ENCODE results near the gene SCAMP1. TPM values are rescaled to one million over a fixed set of nuclear protein-coding genes. Genes with fewer than 3 reads are reported as not detected.
A peak's percentile ranks its signal among the peaks of the same experiment; 100 is the strongest.
"Not testable (repeated sequence)": the region's sequence is repeated elsewhere in the genome, so short reads cannot be mapped to it uniquely, and the experiment has no call there.

SCAMP1 gene
- total RNA-seq: 28.3 TPM

GRCh38 chr5:78359831-78360673 lies at the start of gene SCAMP1:
TSS of gene SCAMP1 (plus strand) at chr5:78360617. CDS start at chr5:78360672, 55 bp downstream.
- DNase-seq (ENCODE audit: low read depth in 2 of 3, low spot score in 2 of 3): peak; percentile 84 to 95 (median 93)

DNA sequence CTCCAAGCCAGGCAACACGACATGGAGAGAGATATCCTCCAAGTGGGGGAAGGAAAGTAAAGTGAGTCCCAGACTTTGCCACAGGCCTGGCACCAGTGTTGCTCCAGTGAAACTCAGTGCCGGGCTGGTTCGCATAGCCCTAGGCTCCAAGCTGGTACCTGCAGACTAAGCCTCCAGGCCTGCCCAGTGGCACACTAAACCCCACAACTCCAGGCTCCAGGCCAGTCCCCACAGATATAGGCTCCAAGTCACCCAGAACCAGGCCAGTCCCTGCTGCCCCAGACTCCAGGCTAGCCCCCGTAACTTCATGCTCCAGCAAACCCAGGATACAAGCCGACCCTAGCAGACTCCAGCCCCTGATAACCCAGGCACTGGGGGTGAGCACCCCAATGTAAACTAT lies 42.9 kb upstream of the SCAMP1 start:
- DNase-seq (ENCODE audit: low read depth in 2 of 3, low spot score in 2 of 3): no peak

- no peak for DNase-seq (ENCODE audit: low read depth in 2 of 3, low spot score in 2 of 3)
These were observed 42.1 kb upstream of the SCAMP1 start for GRCh38 chr5:78318337-78318736.

DNA sequence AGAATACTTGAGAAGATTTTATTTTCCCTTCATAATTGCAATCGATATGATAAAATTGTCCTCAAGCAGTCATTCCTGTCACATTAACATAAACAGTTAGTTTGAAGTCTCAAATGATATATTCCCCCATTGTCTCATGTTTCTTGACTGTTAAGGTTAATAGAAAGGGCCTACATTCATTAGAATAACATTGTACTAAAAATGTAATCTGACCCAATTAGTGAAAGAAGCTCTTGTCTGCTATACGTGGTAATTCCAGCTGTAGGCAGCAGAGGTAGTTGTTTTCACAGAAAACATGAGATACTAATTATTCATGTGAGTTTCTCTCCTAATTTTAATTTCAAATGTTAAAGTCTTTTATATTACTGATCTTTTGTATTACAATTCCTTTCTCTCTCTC lies 40.0 kb upstream of the SCAMP1 start:
- DNase-seq (ENCODE audit: low read depth in 2 of 3, low spot score in 2 of 3): peak in 2 of 3 donors; percentile 10 to 49

- DNase-seq (ENCODE audit: low read depth in 2 of 3, low spot score in 2 of 3): no peak
These were observed 37.2 kb upstream of the SCAMP1 start for GRCh38 chr5:78323241-78323640.

GRCh38 chr5:78326930-78327329 lies 33.5 kb upstream of the SCAMP1 start:
- no peak for DNase-seq (ENCODE audit: low read depth in 2 of 3, low spot score in 2 of 3)

DNA sequence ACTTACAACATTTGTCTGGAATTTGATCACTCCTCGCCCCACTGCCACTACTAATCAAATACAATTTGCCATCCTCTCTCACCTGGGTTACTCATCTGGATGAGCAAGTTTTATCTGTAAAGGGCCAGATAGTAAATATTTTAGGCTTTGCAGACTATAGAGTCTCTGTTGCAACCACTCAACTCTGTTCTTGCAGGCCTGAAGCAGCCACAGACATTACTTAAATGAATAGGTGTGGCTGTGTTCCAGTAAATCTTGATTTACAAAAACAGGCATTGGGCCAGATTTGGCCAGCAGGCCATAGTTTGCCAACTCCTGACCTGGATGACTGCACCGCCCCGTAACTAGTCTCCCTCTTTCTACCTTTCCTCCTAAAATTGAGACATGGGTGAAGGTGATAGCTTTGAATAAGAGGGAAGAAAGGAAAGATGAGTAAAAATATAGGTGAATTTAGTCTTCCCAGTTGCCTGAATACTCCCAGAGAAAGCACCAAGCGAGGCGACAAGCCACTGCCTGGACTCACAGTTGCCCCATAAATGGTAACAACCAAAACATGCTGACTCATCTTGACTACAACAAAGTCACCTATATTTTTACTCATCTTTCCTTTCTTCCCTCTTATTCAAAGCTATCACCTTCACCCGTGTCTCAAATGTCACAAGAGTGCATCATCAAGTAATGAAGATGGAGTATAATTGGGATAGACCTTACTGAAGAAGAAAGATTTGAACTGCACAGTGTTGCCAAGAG lies 32.5 kb upstream of the SCAMP1 start:
- no peak for DNase-seq (ENCODE audit: low read depth in 2 of 3, low spot score in 2 of 3)

GRCh38 chr5:78328585-78329173 lies 31.7 kb upstream of the SCAMP1 start:
- no peak for DNase-seq (ENCODE audit: low read depth in 2 of 3, low spot score in 2 of 3)

- no peak for DNase-seq (ENCODE audit: low read depth in 2 of 3, low spot score in 2 of 3)
These were observed 28.8 kb upstream of the SCAMP1 start for GRCh38 chr5:78331523-78332080.

DNA sequence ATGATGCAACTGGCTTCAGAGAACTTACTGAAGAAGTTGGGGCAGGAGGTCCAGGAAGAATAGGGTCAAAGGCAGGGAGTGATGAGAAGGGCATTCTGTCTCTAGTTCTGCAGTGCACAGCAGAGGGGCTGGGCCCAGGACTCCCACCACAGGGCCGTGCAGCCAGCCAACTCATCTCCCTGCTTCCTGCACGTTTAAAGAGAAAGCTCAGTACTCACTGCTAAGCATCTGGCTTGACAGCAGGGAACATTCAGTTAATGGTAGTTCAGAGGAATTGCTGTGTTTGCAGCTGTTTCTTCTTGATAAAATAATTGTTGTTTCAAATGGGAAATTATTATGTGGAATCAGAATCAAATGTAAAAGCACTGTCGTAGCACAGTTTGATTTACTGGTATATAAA lies 25.6 kb upstream of the SCAMP1 start:
- DNase-seq (ENCODE audit: low read depth in 2 of 3, low spot score in 2 of 3): no peak

GRCh38 chr5:78335976-78336375 lies 24.4 kb upstream of the SCAMP1 start:
- no peak for DNase-seq (ENCODE audit: low read depth in 2 of 3, low spot score in 2 of 3)

DNA sequence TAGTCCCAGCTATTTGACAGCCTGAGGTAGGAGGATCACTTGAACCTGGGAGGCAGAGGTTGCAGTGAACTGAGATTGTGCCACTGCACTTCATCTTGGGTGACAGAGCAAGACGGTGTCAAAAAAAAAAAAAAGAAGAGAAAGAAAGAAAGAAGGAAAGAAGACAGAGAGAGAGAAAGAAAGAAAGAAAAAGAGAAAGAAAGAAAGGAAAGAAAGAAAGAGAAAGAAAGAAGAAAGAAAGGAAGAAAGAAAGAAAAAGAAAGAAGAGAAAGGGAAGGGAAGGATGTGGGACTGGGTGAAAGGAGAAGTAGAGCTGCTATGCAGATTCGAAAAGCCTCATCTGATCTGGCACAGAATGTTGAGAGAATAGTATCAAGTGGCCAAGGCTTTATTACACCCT lies 23.7 kb upstream of the SCAMP1 start:
- DNase-seq (ENCODE audit: low read depth in 2 of 3, low spot score in 2 of 3): no peak

DNA sequence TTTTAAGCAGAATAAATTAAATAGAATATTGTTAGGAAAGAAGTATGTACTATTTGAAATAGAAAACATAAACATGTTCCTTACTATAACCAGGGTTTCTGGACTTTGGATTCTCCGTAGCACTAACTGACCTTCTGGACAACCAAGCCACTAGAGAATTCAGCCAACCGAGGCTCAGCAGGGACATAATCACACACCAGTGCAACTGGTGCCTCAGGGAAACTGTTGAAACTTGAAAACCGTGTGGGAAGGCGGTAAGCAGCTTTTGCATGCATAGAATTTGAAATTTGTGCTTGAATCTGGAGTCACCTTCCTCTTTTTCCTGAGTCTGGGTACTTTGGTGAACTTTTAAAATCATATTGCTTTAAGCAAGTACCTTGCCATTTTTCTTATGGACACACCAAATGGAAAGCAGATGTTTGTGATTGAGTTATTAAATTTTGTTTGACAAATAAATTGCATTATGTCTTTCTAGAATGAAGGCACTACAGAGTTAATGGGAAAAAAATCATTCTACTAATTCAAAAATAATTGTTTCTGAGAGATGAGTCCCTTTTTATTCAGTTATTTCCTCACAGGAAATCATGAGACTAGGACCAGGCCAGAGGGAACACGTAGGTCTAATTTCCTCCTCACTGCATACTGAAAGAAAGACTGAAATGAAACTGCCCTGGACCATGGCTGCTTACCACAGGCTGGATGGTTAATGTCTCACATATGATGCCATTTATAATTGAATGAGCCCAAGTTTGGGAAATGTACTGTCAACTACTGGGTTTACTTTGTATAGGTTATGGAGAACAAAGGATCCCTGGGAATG lies 20.6 kb upstream of the SCAMP1 start:
- DNase-seq (ENCODE audit: low read depth in 2 of 3, low spot score in 2 of 3): no peak

DNA sequence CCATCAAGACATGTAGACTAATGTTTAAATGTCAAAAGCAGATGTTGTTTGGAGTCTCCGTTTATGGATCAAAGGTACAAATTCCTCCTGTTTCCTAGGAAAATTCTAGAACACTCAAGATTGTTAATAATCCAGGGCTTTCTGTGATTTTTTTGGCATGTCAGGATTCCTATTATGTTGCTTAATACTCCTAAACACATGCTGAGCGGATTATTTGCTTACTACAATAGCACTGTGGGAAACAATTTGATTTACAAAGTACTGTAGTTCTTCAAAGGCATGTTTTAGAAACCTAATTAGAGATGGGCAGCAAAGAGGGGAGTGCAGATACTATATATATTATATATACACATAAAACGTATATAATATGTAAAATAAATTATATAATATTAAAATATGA lies 19.0 kb upstream of the SCAMP1 start:
- no peak for DNase-seq (ENCODE audit: low read depth in 2 of 3, low spot score in 2 of 3)

- no peak for DNase-seq (ENCODE audit: low read depth in 2 of 3, low spot score in 2 of 3)
These were observed 14.9 kb upstream of the SCAMP1 start for GRCh38 chr5:78345485-78345884.

DNA sequence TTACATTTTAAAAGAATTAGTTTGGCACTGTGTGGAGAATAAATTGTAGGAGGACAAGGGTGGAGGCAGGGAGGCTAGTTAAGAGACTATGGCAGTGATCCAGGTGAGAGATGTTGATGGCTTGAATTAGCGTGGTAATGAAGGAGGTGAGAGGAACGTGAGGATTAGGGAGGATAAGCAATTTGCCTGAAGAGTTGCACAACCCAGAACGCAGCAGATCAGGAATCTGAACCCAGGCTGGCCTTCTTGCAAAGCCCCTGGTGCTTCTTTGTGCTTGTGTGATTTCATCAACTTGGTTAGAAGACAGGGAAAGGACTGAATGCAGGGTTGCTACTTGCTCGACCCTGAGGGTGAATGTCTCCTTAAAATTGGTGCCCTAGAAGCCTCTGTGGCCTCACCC lies 6.9 kb upstream of the SCAMP1 start:
- no peak for DNase-seq (ENCODE audit: low read depth in 2 of 3, low spot score in 2 of 3)

GRCh38 chr5:78354066-78354670 lies 6.2 kb upstream of the SCAMP1 start:
- DNase-seq (ENCODE audit: low read depth in 2 of 3, low spot score in 2 of 3): no peak

- DNase-seq (ENCODE audit: low read depth in 2 of 3, low spot score in 2 of 3): no peak
These were observed 4.9 kb upstream of the SCAMP1 start for GRCh38 chr5:78355561-78355960.

GRCh38 chr5:78359455-78359830 lies 974 bp upstream of the SCAMP1 start:
- DNase-seq (ENCODE audit: low read depth in 2 of 3, low spot score in 2 of 3): not testable (repeated sequence)

- DNase-seq (ENCODE audit: low read depth in 2 of 3, low spot score in 2 of 3): no peak
These were observed 182 bp downstream of the SCAMP1 start for GRCh38 chr5:78360674-78360923.

Measured in hematopoietic multipotent progenitor cell (in vitro differentiated cells).